ENCODE results near the gene CTBP2.

- TF ChIP-seq LEF1 (IDR thresholded peaks at IDR 0.05; ENCODE audit: borderline replicate concordance) (no peak), ZNF384 (IDR thresholded peaks at IDR 0.05) (no peak), PKNOX1 (IDR thresholded peaks at IDR 0.05) (no peak), FOXM1 (IDR thresholded peaks at IDR 0.05; ENCODE audit: borderline replicate concordance) (no peak), ELF4 (IDR thresholded peaks at IDR 0.05) (no peak), FOXA1 (IDR thresholded peaks at IDR 0.05) (no peak), SP1 (IDR thresholded peaks at IDR 0.05) (no peak), BHLHE40 (IDR thresholded peaks at IDR 0.05; ENCODE audit: borderline replicate concordance) (no peak), CTBP1 (IDR thresholded peaks at IDR 0.05; ENCODE audit: borderline replicate concordance) (no peak), SUZ12 (IDR thresholded peaks at IDR 0.05) (no peak), ARNT (IDR thresholded peaks at IDR 0.05) (no peak), NFRKB (IDR thresholded peaks at IDR 0.05) (no peak)
Measured at GRCh38 chr10:125116041-125116649, 44.2 kb downstream of the CTBP2 start.
